NOMO-1 treated with dmso at 0.1 percent for 144 hours (cell line): Measurements from ENCODE around the gene LMX1A.

Source experiments
- DNase-seq: peaks from one replicate; lab custom pipeline; 2025; ENCODE audit not compliant: unreplicated experiment; lab: John Stamatoyannopoulos, UW

LMX1A gene

GRCh38 chr1:165172666-165173065 lies 183.8 kb downstream of the LMX1A start:
- no peak for DNase-seq

GRCh38 chr1:165169729-165170128 lies 186.8 kb downstream of the LMX1A start:
- DNase-seq = no peak

GRCh38 chr1:165169028-165169427 lies 187.5 kb downstream of the LMX1A start:
- no peak for DNase-seq

DNA sequence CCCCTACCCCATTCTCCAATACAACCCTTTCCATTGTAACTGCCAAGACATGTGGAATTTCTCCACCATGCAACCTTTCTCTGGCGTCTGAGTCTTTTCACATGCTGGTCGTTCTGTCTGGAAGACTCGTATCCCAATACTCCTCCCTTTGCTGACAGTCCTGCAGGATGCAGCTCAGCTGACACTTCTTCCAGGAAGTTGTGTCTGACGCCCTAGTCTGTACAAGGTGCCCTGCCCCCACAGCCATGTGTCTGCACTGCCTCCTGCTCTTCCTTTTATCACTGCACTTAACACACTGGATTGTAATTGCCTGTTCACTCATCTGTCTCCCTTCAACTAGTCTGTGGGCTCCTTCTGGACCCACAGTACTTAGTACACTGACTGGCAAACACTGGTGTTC lies 188.0 kb downstream of the LMX1A start:
- DNase-seq = no peak

DNA sequence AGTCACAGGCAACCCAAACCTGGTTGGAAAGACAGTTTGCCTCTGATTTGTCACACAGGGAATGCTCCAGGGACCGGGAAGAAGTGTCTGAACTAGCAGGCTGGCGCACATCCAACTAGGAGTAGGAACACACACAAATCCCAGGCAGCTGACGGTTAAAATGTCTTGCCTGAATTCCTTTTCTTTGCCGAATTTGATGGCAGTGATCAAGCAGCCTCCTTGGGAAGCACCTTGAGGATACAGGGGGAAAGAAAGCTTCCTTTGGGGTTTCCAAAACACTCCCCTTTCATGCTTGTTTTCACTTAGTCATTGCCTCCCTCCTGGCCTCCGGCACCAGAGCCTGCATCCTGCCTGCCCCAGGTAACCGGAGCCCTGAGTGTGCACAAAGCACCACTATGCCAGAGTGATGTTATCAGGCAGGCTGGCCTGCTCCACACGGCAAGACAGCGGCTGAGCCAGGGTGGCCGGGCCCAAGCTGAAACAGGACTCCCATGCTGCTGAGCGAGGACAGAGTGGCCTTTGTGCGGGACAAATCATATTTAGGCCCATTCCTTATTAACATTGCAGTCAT lies 193.8 kb downstream of the LMX1A start:
- no peak for DNase-seq

DNA sequence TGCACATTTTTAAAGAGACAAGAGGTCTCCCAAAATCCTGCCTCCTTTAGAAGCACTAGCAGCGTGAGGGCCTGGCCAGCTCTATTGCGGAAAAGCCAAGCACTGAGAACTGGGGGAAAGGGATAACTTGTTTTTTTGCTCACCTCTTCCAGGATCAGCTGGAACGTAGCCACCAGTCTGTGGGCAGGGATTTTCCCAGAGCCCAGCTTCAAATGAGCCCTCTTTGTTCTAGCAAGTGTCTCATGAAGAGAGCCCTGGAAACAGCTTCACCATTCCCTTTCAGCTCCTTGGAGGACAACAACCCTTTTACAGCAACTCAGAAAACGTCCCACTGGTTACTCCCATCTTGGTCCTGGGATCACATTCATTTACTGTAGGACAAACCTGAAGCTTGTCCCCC lies 195.4 kb downstream of the LMX1A start:
- DNase-seq = no peak

DNA sequence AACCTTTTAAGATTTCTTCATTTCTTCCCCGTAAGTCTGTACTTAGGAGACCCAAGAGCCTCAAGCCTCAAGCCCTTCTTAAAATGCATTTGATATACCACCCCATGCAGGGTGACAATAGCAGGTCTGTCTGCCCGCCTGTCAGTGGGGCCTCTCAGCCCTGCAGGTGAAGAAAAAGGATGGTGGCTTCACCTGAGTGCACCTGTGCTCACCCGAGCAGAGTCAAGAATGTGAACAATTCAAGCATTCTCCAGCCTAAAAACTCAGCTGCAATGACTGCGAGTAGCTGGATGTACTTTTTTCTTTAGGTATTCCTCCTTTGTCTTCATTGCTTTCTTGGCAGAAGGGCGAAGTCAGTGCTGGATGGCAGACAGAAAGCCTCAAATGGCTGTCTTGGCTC lies 203.3 kb downstream of the LMX1A start:
- DNase-seq = no peak

DNA sequence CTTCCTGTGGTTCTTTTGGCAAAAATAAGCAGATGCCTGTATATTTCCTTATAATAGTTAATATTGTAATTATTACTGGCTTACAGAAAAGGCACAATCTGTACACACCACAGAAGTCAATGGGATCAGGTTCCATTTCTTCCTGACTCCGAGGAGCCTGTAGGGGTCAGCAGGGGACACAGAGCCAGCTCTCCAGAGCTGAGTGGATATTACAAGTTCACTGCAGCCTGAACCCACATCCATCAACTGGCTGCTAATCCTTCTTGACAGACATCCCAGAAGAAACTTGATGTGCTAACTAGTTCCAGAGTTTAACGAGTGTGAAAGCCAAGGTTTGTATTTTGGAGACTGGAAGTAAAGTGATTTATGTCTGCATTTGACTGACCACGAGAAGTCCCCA lies 203.8 kb downstream of the LMX1A start:
- DNase-seq = no peak

DNA sequence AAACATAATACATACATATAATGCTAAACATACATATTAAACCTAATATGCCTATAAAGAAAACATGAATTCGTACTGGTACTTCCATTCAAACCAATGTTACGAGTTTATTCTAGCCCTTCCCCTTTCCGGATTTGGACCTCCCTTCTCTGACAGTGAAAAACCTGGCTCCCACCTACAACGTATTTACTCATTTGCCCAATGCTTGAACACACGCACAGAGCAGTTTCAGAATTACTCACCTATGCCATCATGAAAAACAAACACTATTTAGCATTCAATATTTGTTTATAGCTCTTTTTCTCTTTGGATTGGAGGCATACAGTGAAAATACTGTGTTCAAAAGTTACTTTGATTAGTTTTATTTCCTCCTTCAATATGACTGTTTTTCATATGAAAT lies 204.4 kb downstream of the LMX1A start:
- no peak for DNase-seq
